ENCODE data around the gene CCDC116.

Gene CCDC116

DNA sequence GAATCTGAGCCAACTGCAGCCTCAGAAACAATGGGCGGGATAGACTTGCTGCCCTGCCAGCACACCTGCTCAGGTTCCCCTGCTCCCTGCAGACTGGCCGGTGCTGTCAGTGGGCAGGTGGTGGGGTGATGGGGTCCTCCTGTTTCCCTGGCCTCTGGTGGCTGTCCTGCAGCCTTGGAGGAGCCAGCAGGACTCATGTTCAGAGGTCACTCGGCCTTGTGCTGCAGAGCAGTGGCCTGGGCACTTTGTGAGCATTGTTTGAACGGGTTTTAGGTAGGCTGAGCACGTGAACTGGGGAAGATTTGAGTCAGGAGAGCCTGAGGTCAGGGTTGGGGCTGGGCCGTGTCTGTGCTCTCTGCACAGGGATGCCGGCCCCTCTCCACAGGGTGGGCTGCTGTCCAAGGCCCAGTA lies 50.8 kb downstream of the CCDC116 start:
- Mint-ChIP-seq H3K36me3 (ENCODE audit: low read depth) (peaks cover 17% of the 10 kb centered on the region), H3K27me3 (ENCODE audit: low read depth) (no peaks in the 10 kb centered on the region), H3K9me3 (no peaks in the 10 kb centered on the region), H3K4me1 (ENCODE audit: low read depth) (peaks cover 2% of the 10 kb centered on the region), H3K4me3 (no peak overlapping the region), H3K27ac (no peak overlapping the region)
- no peak for DNase-seq (ENCODE audit: low spot score)

DNA sequence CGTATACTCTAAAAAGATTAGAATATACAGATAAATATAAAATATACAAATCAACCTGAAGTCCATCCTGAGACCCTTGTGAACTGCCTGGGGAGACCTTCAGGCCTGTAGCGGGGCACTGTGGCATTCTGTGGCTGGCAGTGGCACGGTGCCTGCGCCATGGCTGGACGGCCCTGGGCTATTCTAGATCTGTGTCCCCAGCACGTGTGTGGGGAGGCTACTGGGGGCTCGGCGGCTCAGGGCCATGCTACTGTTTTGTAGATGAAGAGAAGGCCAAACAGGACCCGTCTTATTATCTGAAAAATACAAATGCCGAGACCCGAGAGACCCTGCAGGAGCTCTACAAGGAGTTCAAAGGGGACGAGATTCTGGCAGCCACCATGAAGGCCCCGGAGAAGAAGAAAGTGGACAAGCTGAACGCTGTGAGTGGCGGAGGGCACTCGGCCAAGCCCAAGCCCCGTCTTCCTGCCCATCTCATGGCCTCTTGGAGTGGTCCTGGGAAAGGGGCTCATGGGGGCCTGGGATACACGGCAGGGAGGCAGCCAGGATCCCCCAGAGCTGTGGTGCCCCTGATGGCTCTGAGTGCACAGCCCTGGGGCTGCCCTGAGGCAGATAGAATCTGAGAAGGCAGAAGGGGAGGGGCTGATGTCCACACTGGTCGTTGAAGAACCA lies 52.1 kb downstream of the CCDC116 start:
- Mint-ChIP-seq H3K4me1 (ENCODE audit: low read depth) (peaks cover 2% of the 10 kb centered on the region), H3K4me3 (no peak overlapping the region), H3K27ac (no peak overlapping the region), H3K27me3 (ENCODE audit: low read depth) (no peaks in the 10 kb centered on the region), H3K36me3 (ENCODE audit: low read depth) (peaks cover 16% of the 10 kb centered on the region), H3K9me3 (no peaks in the 10 kb centered on the region)
- no peak for DNase-seq (ENCODE audit: low spot score)

DNA sequence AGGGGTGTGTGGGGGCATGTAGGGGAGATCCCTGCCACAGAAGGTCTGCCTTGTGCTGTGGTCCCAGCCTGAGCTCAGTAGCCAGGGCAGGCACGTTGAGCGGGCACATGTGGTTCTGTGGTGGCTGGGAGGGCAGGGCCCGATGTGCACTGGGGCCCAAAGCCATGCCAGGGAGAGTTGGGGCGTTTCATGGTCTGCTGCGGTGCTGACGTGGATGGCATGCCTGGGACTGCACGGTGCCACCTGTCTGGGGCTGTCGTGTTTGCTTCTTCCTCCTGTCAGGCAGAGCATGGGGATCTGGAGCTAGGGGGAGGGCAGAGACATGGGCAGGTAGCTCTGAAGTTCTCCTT lies 52.6 kb downstream of the CCDC116 start:
- Mint-ChIP-seq H3K4me3 (no peak overlapping the region), H3K36me3 (ENCODE audit: low read depth) (peaks cover 19% of the 10 kb centered on the region), H3K9me3 (no peaks in the 10 kb centered on the region), H3K27me3 (ENCODE audit: low read depth) (no peaks in the 10 kb centered on the region), H3K4me1 (ENCODE audit: low read depth) (peaks cover 2% of the 10 kb centered on the region), H3K27ac (no peak overlapping the region)
- DNase-seq (ENCODE audit: low spot score), result no peak

DNA sequence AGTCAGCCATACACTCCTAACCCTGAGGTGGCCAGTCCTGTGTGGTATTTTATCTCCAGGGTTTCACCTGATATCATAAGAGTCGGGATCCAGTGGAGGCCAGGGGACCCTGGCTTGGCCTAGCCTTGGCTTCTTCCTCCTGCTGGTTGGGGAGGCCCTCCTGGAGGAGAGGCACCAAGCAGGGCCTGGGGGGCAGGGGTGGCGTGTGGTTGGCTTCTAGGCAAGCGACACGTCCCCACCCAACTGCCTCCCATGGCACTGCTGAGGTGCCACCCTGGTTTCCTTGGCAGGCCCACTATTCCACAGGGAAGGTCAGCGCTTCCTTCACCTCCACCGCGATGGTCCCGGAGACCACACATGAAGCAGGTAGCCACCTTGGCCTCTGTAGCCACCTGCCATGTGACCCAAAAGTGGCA lies 53.6 kb downstream of the CCDC116 start:
- Mint-ChIP-seq H3K27ac (no peak overlapping the region), H3K9me3 (no peaks in the 10 kb centered on the region), H3K27me3 (ENCODE audit: low read depth) (no peaks in the 10 kb centered on the region), H3K36me3 (ENCODE audit: low read depth) (peaks cover 22% of the 10 kb centered on the region), H3K4me1 (ENCODE audit: low read depth) (no peaks in the 10 kb centered on the region), H3K4me3 (no peak overlapping the region)
- DNase-seq (ENCODE audit: low spot score), result no peak
